Keratinocyte (primary cell): Measurements from ENCODE around the gene TXNL4A. TPM values are rescaled to one million over a fixed set of nuclear protein-coding genes. Genes with fewer than 3 reads are reported as not detected.

ENCODE experiments used
- DNase-seq: peaks from one replicate; pipeline ENCODE4 v3.0.0-alpha.2; 2011; ENCODE audit warnings: low read depth, missing footprints, low spot score
- FAIRE-seq: peaks from 2 replicates; lab custom pipeline; 2011; peaks lifted over from hg19 to GRCh38; lab: Jason Lieb, UNC
- H2AFZ ChIP-seq: 2 replicates; pipeline ENCODE4 v1.6.0; 2012; ENCODE audit warnings: low read length, control low read depth, inconsistent platforms; ENCODE audit not compliant: control insufficient read depth
- H3K27ac ChIP-seq: 2 replicates; pipeline ENCODE4 v1.5.1; 2011; ENCODE audit warnings: low read length; ENCODE audit not compliant: control insufficient read depth, insufficient read depth
- H3K27me3 ChIP-seq: 3 replicates; pipeline ENCODE4 v1.6.0; 2011; ENCODE audit warnings: low read length; ENCODE audit not compliant: control insufficient read depth, insufficient read depth; ENCODE audit errors: extremely low read depth
- H3K36me3 ChIP-seq, 2 experiments: 2 replicates in 1 of 2; 3 replicates in 1 of 2; pipeline ENCODE4 v1.5.1; 2011; ENCODE audit warnings: low read length in 2 of 2, mild to moderate bottlenecking in 1 of 2; ENCODE audit not compliant: control insufficient read depth in 2 of 2, insufficient read depth in 2 of 2; ENCODE audit errors: extremely low read depth in 1 of 2
- H3K4me1 ChIP-seq: 3 replicates; pipeline ENCODE4 v1.5.1; 2011; ENCODE audit warnings: low read length; ENCODE audit not compliant: control insufficient read depth, insufficient read depth; ENCODE audit errors: extremely low read depth
- H3K4me2 ChIP-seq: 3 replicates; pipeline ENCODE4 v1.6.0; 2011; ENCODE audit warnings: low read depth, low read length; ENCODE audit not compliant: control insufficient read depth, insufficient read depth; ENCODE audit errors: extremely low read depth
- H3K4me3 ChIP-seq, 3 experiments: fragments of 200-600 bp in 1 of 3; sonication (generic) in 1 of 3; 2 replicates in 2 of 3; 3 replicates in 1 of 3; pipeline ENCODE4 v1.5.1; 2011 to 2016; ENCODE audit warnings: low read length in 3 of 3, mild to moderate bottlenecking in 3 of 3, control low read depth in 2 of 3, inconsistent platforms in 1 of 3, low read depth in 1 of 3, mixed read lengths in 1 of 3, mixed run types in 1 of 3, moderate library complexity in 1 of 3; ENCODE audit not compliant: control insufficient read depth in 2 of 3, insufficient read depth in 2 of 3; ENCODE audit errors: extremely low read depth in 1 of 3
- H3K79me2 ChIP-seq: 2 replicates; pipeline ENCODE4 v1.6.0; 2012; ENCODE audit warnings: low read length; ENCODE audit not compliant: control insufficient read depth, insufficient read depth
- H3K9ac ChIP-seq: 3 replicates; pipeline ENCODE4 v1.6.0; 2011; ENCODE audit warnings: low read length; ENCODE audit not compliant: control insufficient read depth, insufficient read depth; ENCODE audit errors: extremely low read depth
- H3K9me1 ChIP-seq: 3 replicates; pipeline ENCODE4 v1.6.0; 2011; ENCODE audit warnings: low read length; ENCODE audit not compliant: control insufficient read depth, insufficient read depth; ENCODE audit errors: extremely low read depth
- H3K9me3 ChIP-seq: 2 replicates; pipeline ENCODE4 v1.5.1; 2012; ENCODE audit warnings: low read depth, low read length; ENCODE audit not compliant: control insufficient read depth
- H4K20me1 ChIP-seq: 3 replicates; pipeline ENCODE4 v1.6.0; 2011; ENCODE audit warnings: low read length; ENCODE audit not compliant: control insufficient read depth, insufficient read depth; ENCODE audit errors: extremely low read depth
- CTCF ChIP-seq, 3 experiments: IDR thresholded peaks in 1 of 3; conservative IDR thresholded peaks in 1 of 3; optimal IDR thresholded peaks in 1 of 3; 2 replicates in 2 of 3; 3 replicates in 1 of 3; pipeline versions ENCODE3 to v1.5.1; 2011; ENCODE audit warnings: low read length in 3 of 3, mild to moderate bottlenecking in 3 of 3, moderate library complexity in 2 of 3, control low read depth in 1 of 3, inconsistent platforms in 1 of 3; ENCODE audit not compliant: insufficient read depth in 2 of 3; ENCODE audit errors: extremely low read depth in 1 of 3
- EZH2 ChIP-seq: IDR thresholded peaks from one replicate; pipeline ENCODE4 v1.6.1; 2012; ENCODE audit warnings: inconsistent platforms, mild to moderate bottlenecking, low read length, moderate library complexity
- dilution Hi-C: fragments of 300-500 bp; cut with MboI; formaldehyde crosslinking; loops from one replicate; pipeline ENCODE4 v1.7.0; 2020; ENCODE audit warnings: low sequenced_read_pairs; ENCODE audit not compliant: extremely low pct_ligation_motif_present
- polyA plus RNA-seq, 5 experiments: library from polyadenylated mRNA; depleted of rRNA in 3 of 5; stranded (reverse) in 3 of 5; stranded (forward) in 1 of 5; unstranded in 1 of 5; fragments of >200 nt; gene quantifications; 1 replicate in 1 of 5; 2 replicates in 3 of 5; 3 replicates in 1 of 5; pipeline versions ENCODE4 v1.2.1 to v1.2.3, GENCODE V29; 2011 to 2012; ENCODE audit warnings: missing spikeins in 2 of 5, low read depth in 1 of 5, low replicate concordance in 1 of 5

The TXNL4A gene
- polyA plus RNA-seq, 1 donor (not counting 4 experiments of a cell fraction or from before 2014, with no cell fraction given) = 142 TPM

DNA sequence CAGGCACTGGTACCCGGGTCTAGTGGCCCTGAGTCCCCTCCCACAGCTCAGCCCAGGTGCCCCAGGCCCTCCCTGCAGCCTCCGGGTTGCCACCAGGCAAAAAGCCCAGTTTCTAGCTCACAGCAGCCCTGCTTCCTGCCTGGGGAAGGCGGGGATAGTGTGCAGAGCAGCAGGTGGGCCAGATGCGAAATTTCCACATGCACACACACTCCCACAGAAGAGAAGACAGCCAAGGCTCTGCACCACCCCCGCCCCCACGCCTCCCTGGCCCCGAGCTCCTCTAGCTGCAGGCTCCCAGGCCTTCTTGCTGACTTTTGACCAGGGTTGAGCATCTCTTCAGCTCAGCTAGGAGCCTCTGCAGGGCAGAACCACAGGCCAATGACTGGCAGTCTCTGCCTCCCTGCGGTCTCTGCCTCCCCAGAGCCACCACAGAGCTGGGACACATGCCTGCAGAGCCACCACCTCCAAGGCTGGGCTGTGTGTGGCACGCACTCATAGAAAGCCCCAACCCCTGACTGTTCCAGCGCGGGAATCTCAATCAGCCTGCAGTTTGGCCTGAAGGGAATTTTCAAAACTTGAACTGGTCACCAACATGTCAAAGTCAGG, 44.1 kb downstream of the TXNL4A start:
- Histone ChIP-seq H3K4me3 (no peak overlapping the region), H3K4me1 (peaks cover 12% of the 10 kb centered on the region), H4K20me1 (peaks cover 8% of the 10 kb centered on the region), H2AFZ (no peak overlapping the region), H3K9me3 (no peaks in the 10 kb centered on the region), H3K9ac (no peak overlapping the region), H3K4me2 (no peak overlapping the region), H3K79me2 (peaks cover 85% of the 10 kb centered on the region), H3K9me1 (peaks cover 4% of the 10 kb centered on the region), H3K27ac (no peak overlapping the region), H3K27me3 (no peaks in the 10 kb centered on the region), H3K36me3 (peaks cover 28 to 34% of the 10 kb centered on the region in 2 experiments)
- DNase-seq (no peak), FAIRE-seq (no peak)
- TF ChIP-seq CTCF (optimal IDR thresholded peaks at IDR 0.05 in 1 of 3, IDR thresholded peaks at IDR 0.05 in 1 of 3, conservative IDR thresholded peaks at IDR 0.05 in 1 of 3; ENCODE audit: extremely low read depth in 1 of 3, insufficient read depth in 2 of 3, low read length in 3 of 3) (no peak), EZH2 (no peak)
- dilution Hi-C loops = no loop called here

- H2AFZ ChIP-seq = no peak overlapping the region
- H3K9ac ChIP-seq = no peak overlapping the region
- H3K9me3 ChIP-seq = no peaks in the 10 kb centered on the region
- H4K20me1 ChIP-seq = peaks cover 8% of the 10 kb centered on the region
- dilution Hi-C loops = no loop called here
- H3K36me3 ChIP-seq = peaks cover 24 to 29% of the 10 kb centered on the region in 2 experiments
- H3K27me3 ChIP-seq = no peaks in the 10 kb centered on the region
- H3K79me2 ChIP-seq = peaks cover 84% of the 10 kb centered on the region
- no peak for DNase-seq
- H3K4me2 ChIP-seq = no peak overlapping the region
- peaks cover 1% of the 10 kb centered on the region for H3K9me1 ChIP-seq
- H3K27ac ChIP-seq = no peak overlapping the region
- H3K4me3 ChIP-seq = no peak overlapping the region
- FAIRE-seq = no peak
- no peak for TF ChIP-seq EZH2
- TF ChIP-seq CTCF (optimal IDR thresholded peaks at IDR 0.05 in 1 of 3, IDR thresholded peaks at IDR 0.05 in 1 of 3, conservative IDR thresholded peaks at IDR 0.05 in 1 of 3; ENCODE audit: extremely low read depth in 1 of 3, insufficient read depth in 2 of 3, low read length in 3 of 3) = no peak
- peaks cover 12% of the 10 kb centered on the region for H3K4me1 ChIP-seq
These were observed 44.7 kb downstream of the TXNL4A start for GRCh38 chr18:79943608-79944125.
